CD14-positive monocyte (primary cell): ENCODE data around the gene ABCG5. TPM values are rescaled to one million over a fixed set of nuclear protein-coding genes. Genes with fewer than 3 reads are reported as not detected.

Experiments used
- DNase-seq, 3 donors: peaks; one replicate each; pipeline ENCODE4 v3.0.0-alpha.2; 2011 to 2022
- H2AFZ ChIP-seq: 2 replicates; pipeline ENCODE4 v1.6.0; 2012; ENCODE audit warnings: mild to moderate bottlenecking, low read depth, low read length, inconsistent platforms; ENCODE audit not compliant: insufficient read depth, poor library complexity, severe bottlenecking
- H3K27ac ChIP-seq, 2 donors: 1 replicate in 1 of 2; 2 replicates in 1 of 2; pipeline ENCODE4 v1.5.1; 2012 to 2013; ENCODE audit warnings: low read length in 2 of 2, control low read depth in 1 of 2, inconsistent platforms in 1 of 2, low read depth in 1 of 2, mild to moderate bottlenecking in 1 of 2
- H3K27me3 ChIP-seq, 2 donors: one replicate each; pipeline versions ENCODE4 v1.6.0 to v1.6.1; 2011 to 2013; ENCODE audit warnings: low read length in 2 of 2; ENCODE audit not compliant: control insufficient read depth in 2 of 2, insufficient read depth in 2 of 2
- H3K36me3 ChIP-seq, 2 donors: replicated peaks in 1 of 2; 1 replicate in 1 of 2; 2 replicates in 1 of 2; pipeline versions ENCODE4 v1.5.1 to v1.6.1; 2012 to 2013; ENCODE audit warnings: low read length in 2 of 2, control low read depth in 1 of 2, inconsistent platforms in 1 of 2, mild to moderate bottlenecking in 1 of 2; ENCODE audit not compliant: insufficient read depth in 2 of 2, control insufficient read depth in 1 of 2
- H3K4me1 ChIP-seq, 2 donors: 1 replicate in 1 of 2; 2 replicates in 1 of 2; pipeline versions ENCODE4 v1.5.1 to v1.6.1; 2012 to 2013; ENCODE audit warnings: low read length in 2 of 2, control low read depth in 1 of 2, inconsistent platforms in 1 of 2, mild to moderate bottlenecking in 1 of 2, moderate library complexity in 1 of 2; ENCODE audit not compliant: insufficient read depth in 2 of 2, control insufficient read depth in 1 of 2
- H3K4me2 ChIP-seq: replicated peaks from 2 replicates; pipeline ENCODE3; 2012; ENCODE audit warnings: low read length, moderate library complexity, mild to moderate bottlenecking; ENCODE audit not compliant: poor library complexity, severe bottlenecking; ENCODE audit errors: extremely low read depth
- H3K4me3 ChIP-seq, 3 experiments: fragments of 200-600 bp in 1 of 3; sonication (generic) in 1 of 3; replicated peaks in 1 of 3; 1 replicate in 2 of 3; 2 replicates in 1 of 3; pipeline ENCODE4 v1.5.1; 2011 to 2013; ENCODE audit warnings: low read length in 3 of 3, mild to moderate bottlenecking in 3 of 3, control low read depth in 2 of 3, low read depth in 2 of 3, inconsistent platforms in 1 of 3, moderate library complexity in 1 of 3
- H3K79me2 ChIP-seq: 2 replicates; pipeline ENCODE4 v1.6.0; 2012; ENCODE audit warnings: mild to moderate bottlenecking, control low read depth, inconsistent platforms, low read length, moderate library complexity; ENCODE audit not compliant: insufficient read depth
- H3K9ac ChIP-seq: 2 replicates; pipeline ENCODE4 v1.6.0; 2017; ENCODE audit warnings: low read length, mild to moderate bottlenecking; ENCODE audit not compliant: insufficient read depth, poor library complexity, severe bottlenecking
- H3K9me3 ChIP-seq, 2 donors: replicated peaks in 1 of 2; 1 replicate in 1 of 2; 2 replicates in 1 of 2; pipeline versions ENCODE4 v1.5.1 to v1.6.1; 2012 to 2013; ENCODE audit warnings: low read length in 2 of 2, control low read depth in 1 of 2; ENCODE audit not compliant: control insufficient read depth in 1 of 2, insufficient read depth in 1 of 2
- H4K20me1 ChIP-seq: 2 replicates; pipeline ENCODE4 v1.6.0; 2012; ENCODE audit warnings: mild to moderate bottlenecking, low read length, control low read depth, moderate library complexity; ENCODE audit not compliant: insufficient read depth
- H3K27ac Mint-ChIP-seq, 7 donors: one replicate each; pipeline ENCODE4 v1.8.0; 2020; ENCODE audit warnings: mild to moderate bottlenecking in 7 of 7, mixed read lengths in 7 of 7, moderate library complexity in 6 of 7, inconsistent platforms in 2 of 7
- H3K27me3 Mint-ChIP-seq, 3 donors: one replicate each; pipeline ENCODE4 v1.8.0; 2021 to 2022; ENCODE audit warnings: low read depth in 3 of 3, mild to moderate bottlenecking in 3 of 3, mixed read lengths in 3 of 3, moderate library complexity in 3 of 3, inconsistent platforms in 1 of 3
- H3K36me3 Mint-ChIP-seq, 2 donors: one replicate each; pipeline ENCODE4 v1.8.0; 2020; ENCODE audit warnings: mixed read lengths in 2 of 2, inconsistent platforms in 1 of 2, mild to moderate bottlenecking in 1 of 2
- H3K4me1 Mint-ChIP-seq: one replicate; pipeline ENCODE4 v1.8.0; 2020; ENCODE audit warnings: mild to moderate bottlenecking, mixed read lengths
- H3K4me3 Mint-ChIP-seq, 2 donors: one replicate each; pipeline ENCODE4 v1.8.0; 2020; ENCODE audit warnings: mild to moderate bottlenecking in 2 of 2, mixed read lengths in 2 of 2, moderate library complexity in 1 of 2
- H3K9me3 Mint-ChIP-seq, 7 donors: one replicate each; pipeline ENCODE4 v1.8.0; 2020 to 2022; ENCODE audit warnings: mixed read lengths in 7 of 7, mild to moderate bottlenecking in 6 of 7, moderate library complexity in 6 of 7, inconsistent platforms in 2 of 7
- CTCF ChIP-seq: fragments of 200-600 bp; IDR thresholded peaks from one replicate; pipeline ENCODE4 v1.8.0; 2022; ENCODE audit warnings: antibody characterized with exemption, mild to moderate bottlenecking
- WGBS: methylation state at CpG from one replicate; pipeline ENCODE4 v1.1.5; 2013; ENCODE audit warnings: missing lambda C conversion rate; ENCODE audit not compliant: insufficient coverage; 5-methylcytosine and 5-hydroxymethylcytosine counted together
- intact Hi-C, 2 donors: fragments of 100-400 bp; cut with micrococcal nuclease; formaldehyde crosslinking; loops; one replicate each; pipeline versions ENCODE4 v1.15.0 to v1.15.1; 2023
- polyA plus RNA-seq, 3 donors: library from polyadenylated mRNA; depleted of rRNA in 1 of 3; unstranded in 2 of 3; stranded (reverse) in 1 of 3; fragments of 300-500 nt in 2 of 3; fragments of >200 nt in 1 of 3; fragmentation: Illumina TruSeq in 2 of 3; gene quantifications; 1 replicate in 2 of 3; 2 replicates in 1 of 3; pipeline ENCODE4 v1.2.3, GENCODE V29; 2012 to 2021

Gene ABCG5
- polyA plus RNA-seq, 3 donors = not detected

DNA sequence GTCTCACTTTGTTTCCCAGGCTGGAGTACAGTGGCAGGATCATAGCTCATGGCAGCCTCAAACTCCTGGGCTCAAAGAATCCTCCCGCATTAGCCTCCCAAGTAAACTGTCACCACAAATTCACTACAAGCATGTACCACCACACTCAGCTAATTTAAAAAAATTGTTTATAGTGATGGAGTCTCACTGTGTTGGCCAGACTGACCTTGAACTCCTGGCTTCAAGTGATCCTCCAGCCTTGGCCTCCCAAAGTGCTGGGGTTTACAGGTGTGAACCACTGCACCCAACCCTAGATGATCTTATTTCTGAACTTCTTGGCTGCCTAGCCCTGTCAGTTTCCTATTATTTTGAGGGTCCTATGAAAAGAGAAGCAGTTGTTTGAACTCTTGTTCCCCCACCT lies 50.0 kb downstream of the ABCG5 start:
- WGBS = no CpG with 5 or more reads among the region's 1 CpG
- Histone ChIP-seq H4K20me1 (no peaks in the 10 kb centered on the region), H3K9me3 (no peaks in the 10 kb centered on the region), H3K27ac (no peak overlapping the region), H3K36me3 (no peaks in the 10 kb centered on the region), H3K4me1 (no peaks in the 10 kb centered on the region), H3K79me2 (no peaks in the 10 kb centered on the region), H3K27me3 (no peaks in the 10 kb centered on the region), H3K4me2 (no peak overlapping the region), H2AFZ (no peak overlapping the region), H3K4me3 (no peak overlapping the region), H3K9ac (no peak overlapping the region)
- H3K4me3 Mint-ChIP-seq = no peak overlapping the region
- no peak for DNase-seq
- no peaks in the 10 kb centered on the region for H3K27me3 Mint-ChIP-seq
- H3K36me3 Mint-ChIP-seq = peaks cover 0 to 7% of the 10 kb centered on the region in 2 donors
- no peak overlapping the region for H3K27ac Mint-ChIP-seq
- intact Hi-C loops = no loop called here
- no peak for TF ChIP-seq CTCF
- H3K4me1 Mint-ChIP-seq = no peaks in the 10 kb centered on the region
- peaks cover 0 to 2% (median 0%) of the 10 kb centered on the region in 7 donors for H3K9me3 Mint-ChIP-seq

- Histone ChIP-seq H3K4me1 (no peaks in the 10 kb centered on the region), H3K9me3 (no peaks in the 10 kb centered on the region), H3K4me2 (no peak overlapping the region), H3K79me2 (no peaks in the 10 kb centered on the region), H3K27ac (no peak overlapping the region), H3K9ac (no peak overlapping the region), H2AFZ (no peak overlapping the region), H4K20me1 (no peaks in the 10 kb centered on the region), H3K27me3 (no peaks in the 10 kb centered on the region), H3K4me3 (no peak overlapping the region), H3K36me3 (no peaks in the 10 kb centered on the region)
- H3K4me1 Mint-ChIP-seq = no peaks in the 10 kb centered on the region
- DNase-seq = no peak
- TF ChIP-seq CTCF = no peak
- peaks cover 0 to 6% of the 10 kb centered on the region in 2 donors for H3K36me3 Mint-ChIP-seq
- H3K4me3 Mint-ChIP-seq = no peak overlapping the region
- H3K9me3 Mint-ChIP-seq = peaks cover 0 to 2% (median 0%) of the 10 kb centered on the region in 7 donors
- intact Hi-C loops = no loop called here
- H3K27me3 Mint-ChIP-seq = no peaks in the 10 kb centered on the region
- no peak overlapping the region for H3K27ac Mint-ChIP-seq
Measured at GRCh38 chr2:43787895-43788294, 50.7 kb downstream of the ABCG5 start.
